K562 treated with DMSO at 1 percent for 12 hours (cell line): ENCODE data around the gene COL10A1. TPM values are rescaled to one million over a fixed set of nuclear protein-coding genes. Genes with fewer than 3 reads are reported as not detected.

Experiments used
- total RNA-seq: library from RNA; unstranded; fragments of 300-600 nt; gene quantifications from 2 replicates; pipeline ENCODE4 v1.2.3, GENCODE V29; 2022; ENCODE audit not compliant: insufficient read depth

The COL10A1 gene
- total RNA-seq, result not detected in 2 replicates

DNA sequence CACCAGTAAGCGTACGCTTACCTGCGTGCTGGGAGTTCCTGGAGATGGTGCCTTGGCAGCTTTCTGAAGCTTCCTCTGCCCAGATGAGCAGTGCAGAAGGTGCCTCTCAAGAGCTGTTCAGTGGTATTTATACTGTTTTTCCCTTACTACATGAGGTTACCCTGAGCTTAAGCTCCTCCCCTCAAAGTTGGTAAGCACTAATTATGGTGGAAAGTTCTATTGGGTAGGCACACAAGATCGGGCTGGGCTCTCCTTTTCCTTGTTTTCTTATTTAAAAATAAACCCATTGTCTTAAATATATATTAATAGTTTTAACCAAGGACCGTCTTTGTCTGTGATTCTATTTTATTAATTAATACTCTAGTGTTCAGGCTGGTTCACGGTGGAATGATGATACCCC lies at the start of gene COL10A1:
COL10A1 (minus strand) TSS at position 101 of the 400 bp plus-strand sequence. CDS start 640 bp downstream, outside the sequence.

DNA sequence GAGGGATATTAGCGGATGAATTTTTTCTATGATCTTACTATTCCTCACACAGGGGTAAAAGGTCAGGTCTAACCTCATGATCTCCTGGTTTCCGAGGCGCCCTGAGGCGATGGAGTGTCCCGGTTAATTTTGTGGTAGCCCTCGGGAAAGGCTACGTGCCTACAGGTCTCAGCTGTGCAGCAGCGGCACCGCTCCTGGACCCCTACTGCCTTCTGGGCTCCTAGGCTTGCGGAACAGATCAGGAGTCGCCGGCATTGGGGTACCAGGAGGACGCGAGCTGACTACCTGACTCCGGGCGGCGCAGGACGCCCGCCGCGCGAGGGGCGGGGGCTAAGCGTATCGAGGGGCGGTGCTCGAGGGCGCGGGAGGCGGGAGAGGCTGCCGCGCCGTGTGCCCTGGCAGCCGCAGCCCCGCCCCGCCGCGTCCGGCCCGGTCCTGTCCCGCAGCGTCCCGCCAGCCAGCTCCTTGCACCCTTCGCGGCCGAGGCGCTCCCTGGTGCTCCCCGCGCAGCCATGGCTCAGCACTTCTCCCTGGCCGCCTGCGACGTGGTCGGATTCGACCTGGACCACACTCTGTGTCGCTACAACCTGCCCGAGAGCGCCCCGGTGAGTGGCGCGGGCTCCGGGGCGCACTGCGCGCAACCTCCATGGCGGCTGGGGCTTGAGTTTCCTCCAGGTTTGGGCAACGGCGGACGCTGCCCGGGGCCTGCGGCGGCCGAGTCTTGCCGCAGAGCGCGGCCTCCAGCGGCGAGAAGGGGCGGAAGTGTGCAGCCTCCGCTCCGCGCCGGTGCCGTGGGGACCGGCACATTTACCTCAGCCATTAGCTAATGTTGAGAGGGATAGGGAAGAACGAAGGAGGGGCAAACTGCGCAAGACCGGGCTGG lies 25.3 kb downstream of the COL10A1 start, which contains the start of gene NT5DC1:
NT5DC1 (plus strand) TSS at position 435 of the 883 bp plus-strand sequence; CDS start at position 513, 78 bp downstream.

Other genes with a start within 250 kb of the COL10A1 start
- gene FRK, start 65.2 kb downstream of the COL10A1 start, total RNA-seq, result 0.10 and 0.53 TPM in 2 replicates
- 18.2 and 40.0 TPM in 2 replicates for gene NT5DC1, start 25.3 kb downstream of the COL10A1 start, total RNA-seq
- gene TSPYL4, start 127.9 kb upstream of the COL10A1 start, total RNA-seq, result 3.9 and 11.6 TPM in 2 replicates
- gene TSPYL1, start 153.8 kb upstream of the COL10A1 start, total RNA-seq, result 24.7 and 48.7 TPM in 2 replicates
- 0.44 and 1.8 TPM in 2 replicates for gene DSE, start 244.8 kb upstream of the COL10A1 start, total RNA-seq